Osteoblast (primary cell): Measurements from ENCODE around the gene FARSB. TPM values are rescaled to one million over a fixed set of nuclear protein-coding genes. Genes with fewer than 3 reads are reported as not detected.

Experiments used
- DNase-seq: peaks from one replicate; pipeline ENCODE4 v3.0.0; 2011; ENCODE audit warnings: low spot score, mixed read lengths; ENCODE audit not compliant: insufficient read length; ENCODE audit errors: missing footprints
- H2AFZ ChIP-seq: 2 replicates; pipeline ENCODE4 v1.6.0; 2011; ENCODE audit warnings: mild to moderate bottlenecking, low read length
- H3K27ac ChIP-seq: 2 replicates; pipeline ENCODE4 v1.5.1; 2011; ENCODE audit warnings: mild to moderate bottlenecking, low read depth, low read length, moderate library complexity
- H3K27me3 ChIP-seq: 2 replicates; pipeline ENCODE4 v1.6.0; 2012; ENCODE audit warnings: mild to moderate bottlenecking, control low read depth, inconsistent platforms, low read length, moderate library complexity; ENCODE audit not compliant: insufficient read depth
- H3K36me3 ChIP-seq: 2 replicates; pipeline ENCODE4 v1.5.1; 2011; ENCODE audit warnings: mild to moderate bottlenecking, low read length, control low read depth, moderate library complexity; ENCODE audit not compliant: insufficient read depth
- H3K4me1 ChIP-seq: 2 replicates; pipeline ENCODE4 v1.5.1; 2011; ENCODE audit warnings: mild to moderate bottlenecking, low read length, control low read depth, moderate library complexity; ENCODE audit not compliant: insufficient read depth
- H3K4me2 ChIP-seq: 2 replicates; pipeline ENCODE4 v1.6.0; 2011; ENCODE audit warnings: mild to moderate bottlenecking, low read length; ENCODE audit not compliant: insufficient read depth
- H3K4me3 ChIP-seq: fragments of 200-600 bp; sonication (generic); 3 replicates; pipeline ENCODE4 v1.5.1; 2012; ENCODE audit warnings: mild to moderate bottlenecking, low read length, inconsistent platforms; ENCODE audit not compliant: insufficient read depth
- H3K79me2 ChIP-seq: 2 replicates; pipeline ENCODE4 v1.6.0; 2012; ENCODE audit warnings: mild to moderate bottlenecking, low read length, control low read depth, inconsistent platforms; ENCODE audit not compliant: insufficient read depth
- H3K9me3 ChIP-seq: 2 replicates; pipeline ENCODE4 v1.5.1; 2011; ENCODE audit warnings: low read depth, low read length, control low read depth
- H4K20me1 ChIP-seq: 2 replicates; pipeline ENCODE4 v1.6.0; 2012; ENCODE audit warnings: mild to moderate bottlenecking, low read length, control low read depth; ENCODE audit not compliant: insufficient read depth
- total RNA-seq: library from RNA; depleted of rRNA; stranded (reverse); fragments of >200 nt; gene quantifications from 2 replicates; pipeline ENCODE4 v1.2.3, GENCODE V29; 2012
- TF ChIP-seq, protein P1 (sequence below): IDR thresholded peaks from 2 replicates; pipeline ENCODE4 v1.5.1; 2011; ENCODE audit warnings: mild to moderate bottlenecking, low read depth, low read length, moderate library complexity; ENCODE audit errors: extremely low read depth

FARSB gene
- total RNA-seq, 1 donor = 15.2 TPM

DNA sequence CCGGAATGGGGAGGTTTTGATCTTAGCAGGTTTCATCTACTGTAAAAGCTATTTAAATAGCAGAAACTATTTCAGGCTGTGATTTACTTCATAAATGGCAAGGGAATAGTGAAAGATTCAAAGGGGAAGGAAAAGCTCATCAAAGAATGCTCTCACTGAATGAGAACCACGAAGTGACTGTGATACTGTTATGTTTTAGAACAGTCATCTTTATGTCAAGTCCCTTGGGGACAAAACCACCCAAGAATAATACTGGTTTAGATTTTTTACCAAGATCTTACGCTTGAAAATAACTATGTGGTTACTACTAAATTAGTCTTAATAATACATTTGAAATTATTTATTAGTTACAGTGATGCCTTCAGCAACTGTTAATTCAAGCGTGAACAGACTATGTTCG lies 28.1 kb downstream of the FARSB start:
- Histone ChIP-seq H3K79me2 (no peaks in the 10 kb centered on the region), H3K27me3 (no peaks in the 10 kb centered on the region), H3K9me3 (no peaks in the 10 kb centered on the region), H3K4me3 (no peak overlapping the region), H4K20me1 (peaks cover 5% of the 10 kb centered on the region), H3K27ac (peak overlapping the region; percentile 40), H2AFZ (no peak overlapping the region), H3K36me3 (peaks cover 64% of the 10 kb centered on the region), H3K4me2 (no peak overlapping the region), H3K4me1 (peaks cover 17% of the 10 kb centered on the region)
- TF ChIP-seq, protein P1, sequence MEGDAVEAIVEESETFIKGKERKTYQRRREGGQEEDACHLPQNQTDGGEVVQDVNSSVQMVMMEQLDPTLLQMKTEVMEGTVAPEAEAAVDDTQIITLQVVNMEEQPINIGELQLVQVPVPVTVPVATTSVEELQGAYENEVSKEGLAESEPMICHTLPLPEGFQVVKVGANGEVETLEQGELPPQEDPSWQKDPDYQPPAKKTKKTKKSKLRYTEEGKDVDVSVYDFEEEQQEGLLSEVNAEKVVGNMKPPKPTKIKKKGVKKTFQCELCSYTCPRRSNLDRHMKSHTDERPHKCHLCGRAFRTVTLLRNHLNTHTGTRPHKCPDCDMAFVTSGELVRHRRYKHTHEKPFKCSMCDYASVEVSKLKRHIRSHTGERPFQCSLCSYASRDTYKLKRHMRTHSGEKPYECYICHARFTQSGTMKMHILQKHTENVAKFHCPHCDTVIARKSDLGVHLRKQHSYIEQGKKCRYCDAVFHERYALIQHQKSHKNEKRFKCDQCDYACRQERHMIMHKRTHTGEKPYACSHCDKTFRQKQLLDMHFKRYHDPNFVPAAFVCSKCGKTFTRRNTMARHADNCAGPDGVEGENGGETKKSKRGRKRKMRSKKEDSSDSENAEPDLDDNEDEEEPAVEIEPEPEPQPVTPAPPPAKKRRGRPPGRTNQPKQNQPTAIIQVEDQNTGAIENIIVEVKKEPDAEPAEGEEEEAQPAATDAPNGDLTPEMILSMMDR = no peak
- DNase-seq = peak; percentile 71

GRCh38 chr2:222623756-222624309 lies 32.1 kb downstream of the FARSB start:
- peaks cover 52% of the 10 kb centered on the region for H3K36me3 ChIP-seq
- no peak for DNase-seq
- no peak overlapping the region for H3K27ac ChIP-seq
- no peaks in the 10 kb centered on the region for H3K79me2 ChIP-seq
- TF ChIP-seq, protein P1 = no peak
- no peak overlapping the region for H2AFZ ChIP-seq
- peaks cover 5% of the 10 kb centered on the region for H4K20me1 ChIP-seq
- H3K4me3 ChIP-seq = no peak overlapping the region
- no peaks in the 10 kb centered on the region for H3K27me3 ChIP-seq
- H3K4me2 ChIP-seq = no peak overlapping the region
- H3K9me3 ChIP-seq = no peaks in the 10 kb centered on the region
- H3K4me1 ChIP-seq = peaks cover 16% of the 10 kb centered on the region

DNA sequence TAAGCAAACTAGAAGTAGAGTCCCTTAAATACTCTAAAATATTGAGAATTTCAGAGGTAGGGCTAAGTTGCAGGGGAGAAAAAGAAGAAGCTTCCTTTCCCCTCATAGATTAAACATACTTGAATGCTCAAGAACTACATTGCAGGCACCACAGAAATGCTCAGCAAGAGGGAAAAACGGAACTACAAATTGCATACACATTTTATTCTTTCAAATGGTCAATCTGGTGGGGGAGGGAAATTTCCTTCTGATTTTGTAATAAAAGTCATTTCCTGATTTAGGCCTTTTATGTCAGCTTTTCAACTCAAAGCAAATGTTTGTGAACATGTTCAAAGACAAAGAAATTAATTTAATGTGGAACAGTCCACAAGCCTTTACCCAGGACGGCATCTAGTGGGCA lies 33.0 kb downstream of the FARSB start:
- no peaks in the 10 kb centered on the region for H3K27me3 ChIP-seq
- TF ChIP-seq, protein P1 = no peak
- H3K79me2 ChIP-seq = no peaks in the 10 kb centered on the region
- DNase-seq = no peak
- H4K20me1 ChIP-seq = peaks cover 5% of the 10 kb centered on the region
- H3K9me3 ChIP-seq = no peaks in the 10 kb centered on the region
- peaks cover 52% of the 10 kb centered on the region for H3K36me3 ChIP-seq
- H3K4me3 ChIP-seq = no peak overlapping the region
- H2AFZ ChIP-seq = no peak overlapping the region
- no peak overlapping the region for H3K27ac ChIP-seq
- peaks cover 8% of the 10 kb centered on the region for H3K4me1 ChIP-seq
- no peak overlapping the region for H3K4me2 ChIP-seq

DNA sequence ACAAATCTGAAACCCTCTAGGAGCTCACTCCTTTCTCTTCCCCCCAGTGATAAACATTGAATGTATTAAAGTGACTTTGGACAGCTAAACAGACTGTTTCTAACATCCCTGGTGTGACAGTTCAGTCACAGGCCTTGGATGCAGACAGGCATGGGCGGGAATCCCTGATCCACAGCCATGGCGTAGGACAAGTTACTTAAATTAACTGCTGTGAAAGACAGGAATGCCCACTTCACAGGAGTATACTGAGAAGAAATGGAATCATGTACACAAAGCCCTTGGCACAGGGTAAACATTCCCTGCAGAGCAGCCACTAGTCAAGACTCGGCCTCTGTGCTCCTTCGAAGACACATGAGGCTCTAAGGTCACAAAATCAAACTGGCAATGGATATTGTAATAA lies 34.0 kb downstream of the FARSB start:
- H3K4me2 ChIP-seq = no peak overlapping the region
- H3K79me2 ChIP-seq = no peaks in the 10 kb centered on the region
- no peaks in the 10 kb centered on the region for H3K4me1 ChIP-seq
- H3K4me3 ChIP-seq = no peak overlapping the region
- no peaks in the 10 kb centered on the region for H3K27me3 ChIP-seq
- no peak for DNase-seq
- H4K20me1 ChIP-seq = no peaks in the 10 kb centered on the region
- no peak overlapping the region for H2AFZ ChIP-seq
- no peak overlapping the region for H3K27ac ChIP-seq
- peaks cover 52% of the 10 kb centered on the region for H3K36me3 ChIP-seq
- no peaks in the 10 kb centered on the region for H3K9me3 ChIP-seq
- TF ChIP-seq, protein P1 = no peak
